Cardiac muscle cell (in vitro differentiated cells and primary cell): ENCODE data around the gene HAT1. TPM values are rescaled to one million over a fixed set of nuclear protein-coding genes. Genes with fewer than 3 reads are reported as not detected.
"Not testable (repeated sequence)": the region's sequence is repeated elsewhere in the genome, so short reads cannot be mapped to it uniquely, and the experiment has no call there.

Experiments
- DNase-seq, 2 donors: peaks; one replicate each; pipeline versions ENCODE4 v3.0.0 to v3.0.0-alpha.2; 2010 to 2017; ENCODE audit warnings: low read depth in 1 of 2, low spot score in 1 of 2
- H3K27ac ChIP-seq: fragments of 200-600 bp; sonication (generic); 2 replicates; pipeline ENCODE4 v1.5.1; 2016
- H3K27me3 ChIP-seq: fragments of 200-600 bp; sonication (generic); 2 replicates; pipeline ENCODE4 v1.6.0; 2016; ENCODE audit warnings: control low read depth
- H3K36me3 ChIP-seq: fragments of 200-600 bp; sonication (generic); 2 replicates; pipeline ENCODE4 v1.5.1; 2016; ENCODE audit warnings: control low read depth
- H3K4me1 ChIP-seq: fragments of 200-600 bp; sonication (generic); 2 replicates; pipeline ENCODE4 v1.8.1; 2017; ENCODE audit warnings: low read depth, mild to moderate bottlenecking, mixed run types
- H3K4me3 ChIP-seq: fragments of 200-600 bp; sonication (generic); 2 replicates; pipeline ENCODE4 v1.5.1; 2016; ENCODE audit warnings: mild to moderate bottlenecking
- H3K9me3 ChIP-seq: fragments of 200-600 bp; sonication (generic); 2 replicates; pipeline ENCODE4 v1.5.1; 2017; ENCODE audit warnings: low read depth, mild to moderate bottlenecking, control low read depth
- CTCF ChIP-seq: IDR thresholded peaks from 2 replicates; pipeline ENCODE4 v1.5.1; 2012; ENCODE audit warnings: low read depth, mild to moderate bottlenecking, low read length
- polyA plus RNA-seq: library from polyadenylated mRNA; unstranded; fragments of >200 nt; fragmentation: Nextera tagmentation; extraction: Ambion mirVana; gene quantifications from 2 replicates; pipeline ENCODE4 v1.2.1, GENCODE V29; 2016
- total RNA-seq: library from RNA; depleted of rRNA; stranded (reverse); fragments of >200 nt; gene quantifications from 2 replicates; pipeline ENCODE4 v1.2.3, GENCODE V29; 2016

HAT1 gene
- total and polyA plus RNA-seq, 2 experiments from 2014 or later, result 30.7 to 84.0 TPM

GRCh38 chr2:171986778-171987177 is 64.5 kb downstream of the HAT1 start:
- TF ChIP-seq CTCF, result no peak
- H3K27me3 ChIP-seq, result peaks cover 41% of the 10 kb centered on the region
- no peak overlapping the region for H3K4me3 ChIP-seq
- peaks cover 9% of the 10 kb centered on the region for H3K4me1 ChIP-seq
- H3K9me3 ChIP-seq, result no peaks in the 10 kb centered on the region
- no peak for DNase-seq
- no peak overlapping the region for H3K27ac ChIP-seq
- H3K36me3 ChIP-seq, result no peaks in the 10 kb centered on the region

- no peaks in the 10 kb centered on the region for H3K9me3 ChIP-seq
- H3K36me3 ChIP-seq, result no peaks in the 10 kb centered on the region
- no peak overlapping the region for H3K4me3 ChIP-seq
- peak in 1 of 2 donors; percentile 81 for DNase-seq
- peaks cover 73% of the 10 kb centered on the region for H3K27me3 ChIP-seq
- peaks cover 9% of the 10 kb centered on the region for H3K4me1 ChIP-seq
- TF ChIP-seq CTCF, result no peak
- H3K27ac ChIP-seq, result no peak overlapping the region
Measured at GRCh38 chr2:171991027-171991426, 68.8 kb downstream of the HAT1 start.

GRCh38 chr2:171995586-171995985 is 73.3 kb downstream of the HAT1 start:
- Histone ChIP-seq H3K27ac (no peak overlapping the region), H3K4me3 (no peak overlapping the region), H3K9me3 (no peaks in the 10 kb centered on the region), H3K36me3 (no peaks in the 10 kb centered on the region), H3K4me1 (peaks cover 8% of the 10 kb centered on the region), H3K27me3 (peaks cover 74% of the 10 kb centered on the region)
- no peak for TF ChIP-seq CTCF
- DNase-seq, result no peak

GRCh38 chr2:171996021-171996420 is 73.8 kb downstream of the HAT1 start:
- Histone ChIP-seq H3K4me1 (peaks cover 3% of the 10 kb centered on the region), H3K27ac (no peak overlapping the region), H3K4me3 (no peak overlapping the region), H3K27me3 (peaks cover 74% of the 10 kb centered on the region), H3K9me3 (no peaks in the 10 kb centered on the region), H3K36me3 (no peaks in the 10 kb centered on the region)
- no peak for DNase-seq
- TF ChIP-seq CTCF, result no peak

- not testable (repeated sequence) for H3K9me3 ChIP-seq, H3K4me3 ChIP-seq, H3K36me3 ChIP-seq, H3K4me1 ChIP-seq, DNase-seq, H3K27ac ChIP-seq
- peaks cover 72% of the 10 kb centered on the region for H3K27me3 ChIP-seq
Measured at GRCh38 chr2:171997031-171997430, 74.8 kb downstream of the HAT1 start.

- Histone ChIP-seq H3K27me3 (peaks cover 51% of the 10 kb centered on the region), H3K36me3 (no peaks in the 10 kb centered on the region), H3K27ac (no peak overlapping the region), H3K4me3 (peak overlapping the region; percentile 51), H3K4me1 (no peaks in the 10 kb centered on the region), H3K9me3 (no peaks in the 10 kb centered on the region)
- TF ChIP-seq CTCF, result no peak
- DNase-seq, result no peak
Measured at GRCh38 chr2:171999161-171999560, 76.9 kb downstream of the HAT1 start.
